ENCODE measurements around the gene ADO.

Gene ADO

GRCh38 chr10:62814756-62815380 lies 10.3 kb downstream of the ADO start:
- no peak overlapping the region for H3K4me3 ChIP-seq (ENCODE audit: low read depth, low read length)
- no peaks in the 10 kb centered on the region for H3K4me1 ChIP-seq
- no peaks in the 10 kb centered on the region for H3K36me3 ChIP-seq
- no peak for DNase-seq
- no peaks in the 10 kb centered on the region for H3K9me3 ChIP-seq
- TF ChIP-seq, protein P1, sequence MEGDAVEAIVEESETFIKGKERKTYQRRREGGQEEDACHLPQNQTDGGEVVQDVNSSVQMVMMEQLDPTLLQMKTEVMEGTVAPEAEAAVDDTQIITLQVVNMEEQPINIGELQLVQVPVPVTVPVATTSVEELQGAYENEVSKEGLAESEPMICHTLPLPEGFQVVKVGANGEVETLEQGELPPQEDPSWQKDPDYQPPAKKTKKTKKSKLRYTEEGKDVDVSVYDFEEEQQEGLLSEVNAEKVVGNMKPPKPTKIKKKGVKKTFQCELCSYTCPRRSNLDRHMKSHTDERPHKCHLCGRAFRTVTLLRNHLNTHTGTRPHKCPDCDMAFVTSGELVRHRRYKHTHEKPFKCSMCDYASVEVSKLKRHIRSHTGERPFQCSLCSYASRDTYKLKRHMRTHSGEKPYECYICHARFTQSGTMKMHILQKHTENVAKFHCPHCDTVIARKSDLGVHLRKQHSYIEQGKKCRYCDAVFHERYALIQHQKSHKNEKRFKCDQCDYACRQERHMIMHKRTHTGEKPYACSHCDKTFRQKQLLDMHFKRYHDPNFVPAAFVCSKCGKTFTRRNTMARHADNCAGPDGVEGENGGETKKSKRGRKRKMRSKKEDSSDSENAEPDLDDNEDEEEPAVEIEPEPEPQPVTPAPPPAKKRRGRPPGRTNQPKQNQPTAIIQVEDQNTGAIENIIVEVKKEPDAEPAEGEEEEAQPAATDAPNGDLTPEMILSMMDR (IDR thresholded peaks at IDR 0.05; ENCODE audit: low read depth, low read length) = no peak
- peaks cover 52% of the 10 kb centered on the region for H3K27me3 ChIP-seq

DNA sequence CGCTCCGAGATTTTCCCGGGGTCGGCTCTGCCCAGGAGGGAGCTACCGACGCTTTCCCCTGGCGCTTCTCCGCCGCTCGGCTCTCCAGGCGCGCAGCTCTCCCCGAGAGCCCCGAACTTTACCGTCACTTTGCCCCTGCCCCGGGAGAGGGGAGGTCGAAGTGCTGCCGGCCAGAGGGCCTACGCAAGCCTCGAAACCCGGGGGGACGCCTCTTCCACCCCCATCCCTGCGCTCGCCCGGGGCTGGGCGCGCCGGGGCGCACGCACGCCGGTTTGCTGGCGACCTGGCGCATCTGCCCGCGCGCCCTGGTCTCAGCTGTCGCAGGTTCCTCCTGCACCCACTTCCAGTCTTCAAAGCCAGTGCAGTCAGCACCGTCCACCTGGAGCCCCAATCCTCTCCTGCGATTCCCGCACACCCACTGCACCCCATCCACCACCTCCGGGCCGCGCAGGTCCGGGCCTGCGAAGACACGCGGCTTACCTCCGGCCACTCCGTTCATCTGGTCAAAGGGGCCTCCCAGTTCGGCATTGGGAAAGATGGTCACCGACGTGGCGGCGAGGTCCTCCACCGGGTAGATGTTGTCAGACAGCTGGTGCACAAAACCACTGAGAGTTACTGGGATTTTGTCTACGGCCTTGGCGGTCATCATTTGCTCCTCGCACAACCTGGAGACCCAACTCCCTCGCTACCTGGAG lies 11.0 kb downstream of the ADO start:
- no peaks in the 10 kb centered on the region for H3K4me1 ChIP-seq
- H3K27me3 ChIP-seq = peaks cover 52% of the 10 kb centered on the region
- no peaks in the 10 kb centered on the region for H3K9me3 ChIP-seq
- H3K36me3 ChIP-seq = no peaks in the 10 kb centered on the region
- TF ChIP-seq, protein P1 (IDR thresholded peaks at IDR 0.05; ENCODE audit: low read depth, low read length) = no peak
- peak overlapping the region; percentile 62 for H3K4me3 ChIP-seq (ENCODE audit: low read depth, low read length)
- no peak for DNase-seq

DNA sequence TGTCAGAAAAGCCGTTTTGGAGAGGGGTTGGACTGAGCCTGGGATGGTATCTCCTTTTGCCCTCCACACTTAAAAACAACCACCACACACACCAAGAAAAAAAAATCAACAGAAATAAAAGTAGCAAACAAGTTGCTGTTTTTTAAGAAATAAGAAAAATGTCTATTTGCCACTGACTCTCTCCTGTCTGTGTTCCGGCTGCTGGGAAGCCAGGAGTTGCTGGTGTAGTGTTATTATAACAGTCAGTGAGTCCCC lies 11.5 kb downstream of the ADO start:
- Histone ChIP-seq H3K4me3 (ENCODE audit: low read depth, low read length) (peak overlapping the region; percentile 62), H3K9me3 (no peaks in the 10 kb centered on the region), H3K36me3 (no peaks in the 10 kb centered on the region), H3K4me1 (no peaks in the 10 kb centered on the region), H3K27me3 (peaks cover 52% of the 10 kb centered on the region)
- TF ChIP-seq, protein P1 (IDR thresholded peaks at IDR 0.05; ENCODE audit: low read depth, low read length) = no peak
- no peak for DNase-seq

GRCh38 chr10:62816331-62817120 lies 12.0 kb downstream of the ADO start, which contains the start of gene EGR2:
TSS of gene EGR2 (minus strand) at chr10:62816366. CDS start at chr10:62816029, 337 bp downstream.
- Histone ChIP-seq H3K36me3 (no peaks in the 10 kb centered on the region), H3K9me3 (no peaks in the 10 kb centered on the region), H3K4me1 (no peaks in the 10 kb centered on the region), H3K4me3 (ENCODE audit: low read depth, low read length) (peak within 1 kb of the TSS; percentile 62), H3K27me3 (peaks cover 52% of the 10 kb centered on the region)
- peak; percentile 88 for DNase-seq
- TF ChIP-seq, protein P1 (IDR thresholded peaks at IDR 0.05; ENCODE audit: low read depth, low read length) = no peak

DNA sequence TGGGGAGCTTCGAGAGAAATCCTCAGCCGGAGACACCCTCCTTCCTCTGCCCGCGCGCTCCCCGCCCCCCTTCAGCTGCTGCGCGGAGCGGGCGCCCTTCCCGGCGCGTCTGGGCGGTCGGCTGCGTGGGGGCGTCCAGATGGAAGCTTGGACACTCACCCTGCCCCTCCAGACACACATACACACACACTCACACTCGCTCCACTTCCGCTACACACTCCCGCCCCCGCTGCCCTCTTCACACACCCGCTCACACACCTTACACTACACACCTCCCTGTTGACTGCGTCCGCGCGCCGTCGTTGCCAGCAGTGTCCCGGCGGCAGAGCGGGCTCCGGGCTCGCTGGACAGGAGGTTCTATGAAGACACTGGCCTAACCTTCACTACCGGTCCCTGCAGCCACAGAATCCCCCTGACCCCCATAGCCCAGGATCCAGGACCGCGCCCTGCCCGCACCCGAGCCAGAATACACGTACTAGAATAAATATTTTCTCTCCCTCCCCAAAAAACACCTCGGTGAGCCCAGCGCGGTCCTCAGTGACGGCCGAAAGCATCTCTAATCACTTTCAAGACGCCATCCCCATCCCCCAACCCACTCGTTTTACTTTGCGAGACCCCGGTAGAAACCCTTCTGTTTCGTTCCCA lies 12.7 kb downstream of the ADO start:
- no peaks in the 10 kb centered on the region for H3K4me1 ChIP-seq
- TF ChIP-seq, protein P1 (IDR thresholded peaks at IDR 0.05; ENCODE audit: low read depth, low read length) = no peak
- H3K4me3 ChIP-seq (ENCODE audit: low read depth, low read length) = peak overlapping the region; percentile 62
- peak; percentile 25 for DNase-seq
- peaks cover 52% of the 10 kb centered on the region for H3K27me3 ChIP-seq
- H3K9me3 ChIP-seq = no peaks in the 10 kb centered on the region
- no peaks in the 10 kb centered on the region for H3K36me3 ChIP-seq

Measured in BE2C (cell line).